ENCODE results near the gene POLD1. TPM values are rescaled to one million over a fixed set of nuclear protein-coding genes. Genes with fewer than 3 reads are reported as not detected.

The POLD1 gene
- polyA plus RNA-seq, 1 of the 3 experiments (the other 2 are of a cell fraction) = 33.6 TPM

DNA sequence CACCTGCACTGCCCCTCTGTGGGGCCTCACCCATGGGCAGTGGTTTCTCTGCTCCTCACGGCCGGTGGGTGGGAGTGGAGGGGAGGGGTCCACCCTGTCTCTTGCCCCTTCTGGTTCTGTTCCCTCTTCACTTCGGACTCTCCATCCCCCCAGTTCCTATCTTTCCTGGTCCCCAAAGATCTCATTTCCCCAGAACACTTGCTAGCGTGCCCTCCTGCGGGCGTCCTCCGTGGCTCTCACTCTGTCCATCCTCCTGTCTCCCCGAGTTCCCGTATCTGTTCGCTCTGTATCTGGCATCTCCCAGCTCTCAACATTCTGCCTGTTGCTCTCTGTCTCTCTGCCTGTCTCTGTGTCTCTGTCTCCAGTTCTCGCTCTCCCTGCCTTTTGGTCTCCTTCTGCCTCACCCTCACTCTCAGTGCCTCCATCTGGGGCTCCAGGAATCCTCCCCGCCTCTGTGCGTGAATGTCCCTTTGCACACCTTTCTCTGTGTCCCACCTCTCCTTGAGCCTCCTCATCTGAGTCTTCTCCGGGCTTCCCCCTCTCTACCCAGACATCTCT, 35.0 kb downstream of the POLD1 start (continued):
- no peak for TF ChIP-seq REST (IDR thresholded peaks at IDR 0.05; ENCODE audit: low read depth, low read length)

GRCh38 chr19:50419580-50420035, 35.5 kb downstream of the POLD1 start:
- ChIA-PET CTCF (interaction anchor here (1.0 to 5.3 kb wide), 5 partner anchors 34 to 137 kb away, joined by 3 to 22 read pairs (median 3); no protein-coding TSS in a partner anchor), POLR2A (no interaction called here)
- H3K9me3 ChIP-seq = no peaks in the 10 kb centered on the region
- no peak overlapping the region for H3K27ac ChIP-seq (ENCODE audit: low read depth in 2 of 2, low read length in 1 of 2)
- H3K9ac ChIP-seq = no peak overlapping the region
- 60% methylated on average over 6 of the region's 8 CpGs for WGBS (ENCODE audit: low lambda C conversion rate)
- DNase-seq = no peak
- peaks cover 3% of the 10 kb centered on the region for H3F3A ChIP-seq (replicated peaks; ENCODE audit: insufficient read depth)
- no peak overlapping the region for H3K4me2 ChIP-seq
- no peak overlapping the region for H3K4me3 ChIP-seq (ENCODE audit: low read depth in 2 of 2, low read length in 1 of 2)
- H3K4me1 ChIP-seq (ENCODE audit: control insufficient read depth in 1 of 2, insufficient read depth in 2 of 2, low read depth in 1 of 2, low read length in 1 of 2) = no peaks in the 10 kb centered on the region; a peak in 1 of 4 replicates
- no peak overlapping the region for H2AFZ ChIP-seq (ENCODE audit: low read depth)
- no peaks in the 10 kb centered on the region for H3K9me2 ChIP-seq
- H3K27me3 ChIP-seq (ENCODE audit: insufficient read depth) = no peaks in the 10 kb centered on the region
- H3K79me2 ChIP-seq (ENCODE audit: insufficient read depth) = no peaks in the 10 kb centered on the region
- no peaks in the 10 kb centered on the region for H3K36me3 ChIP-seq (replicated peaks in 1 of 2; ENCODE audit: control insufficient read depth in 1 of 2, insufficient read depth in 2 of 2, low read length in 1 of 2)
- no peaks in the 10 kb centered on the region for H4K20me1 ChIP-seq (ENCODE audit: insufficient read depth)
- TF ChIP-seq YY1 (IDR thresholded peaks at IDR 0.05; ENCODE audit: low read depth) (no peak), RFX5 (IDR thresholded peaks at IDR 0.05; ENCODE audit: low read length) (no peak), SMC3 (IDR thresholded peaks at IDR 0.05; ENCODE audit: low read depth, low read length) (no peak), RAD21 (IDR thresholded peaks at IDR 0.05; ENCODE audit: low read length) (no peak), MAX (IDR thresholded peaks at IDR 0.05; ENCODE audit: low read depth) (no peak), TAF1 (IDR thresholded peaks at IDR 0.05; ENCODE audit: borderline replicate concordance, low read depth, low read length) (no peak), IRF3 (IDR thresholded peaks at IDR 0.05; ENCODE audit: low read depth, low read length) (no peak), REST (IDR thresholded peaks at IDR 0.05; ENCODE audit: low read depth, low read length) (no peak), FOXJ3 (CRISPR knock-in tag; IDR thresholded peaks at IDR 0.05) (no peak), NRF1 (IDR thresholded peaks at IDR 0.05; ENCODE audit: low read depth, low read length) (no peak), CHD2 (IDR thresholded peaks at IDR 0.05; ENCODE audit: low read length, partially characterized antibody) (no peak), MXI1 (IDR thresholded peaks at IDR 0.05; ENCODE audit: low read depth, low read length) (no peak), ZBTB33 (IDR thresholded peaks at IDR 0.05; ENCODE audit: borderline replicate concordance, low read depth) (no peak), JUND (IDR thresholded peaks at IDR 0.05) (no peak), EP300 (IDR thresholded peaks at IDR 0.05; ENCODE audit: borderline replicate concordance in 1 of 2, low read depth in 1 of 2, low read length in 1 of 2) (no peak), MEF2A (IDR thresholded peaks at IDR 0.05; ENCODE audit: borderline replicate concordance, low read depth) (no peak), FOXM1 (IDR thresholded peaks at IDR 0.05; ENCODE audit: low read depth) (no peak)
- TF ChIP-seq, protein P1, sequence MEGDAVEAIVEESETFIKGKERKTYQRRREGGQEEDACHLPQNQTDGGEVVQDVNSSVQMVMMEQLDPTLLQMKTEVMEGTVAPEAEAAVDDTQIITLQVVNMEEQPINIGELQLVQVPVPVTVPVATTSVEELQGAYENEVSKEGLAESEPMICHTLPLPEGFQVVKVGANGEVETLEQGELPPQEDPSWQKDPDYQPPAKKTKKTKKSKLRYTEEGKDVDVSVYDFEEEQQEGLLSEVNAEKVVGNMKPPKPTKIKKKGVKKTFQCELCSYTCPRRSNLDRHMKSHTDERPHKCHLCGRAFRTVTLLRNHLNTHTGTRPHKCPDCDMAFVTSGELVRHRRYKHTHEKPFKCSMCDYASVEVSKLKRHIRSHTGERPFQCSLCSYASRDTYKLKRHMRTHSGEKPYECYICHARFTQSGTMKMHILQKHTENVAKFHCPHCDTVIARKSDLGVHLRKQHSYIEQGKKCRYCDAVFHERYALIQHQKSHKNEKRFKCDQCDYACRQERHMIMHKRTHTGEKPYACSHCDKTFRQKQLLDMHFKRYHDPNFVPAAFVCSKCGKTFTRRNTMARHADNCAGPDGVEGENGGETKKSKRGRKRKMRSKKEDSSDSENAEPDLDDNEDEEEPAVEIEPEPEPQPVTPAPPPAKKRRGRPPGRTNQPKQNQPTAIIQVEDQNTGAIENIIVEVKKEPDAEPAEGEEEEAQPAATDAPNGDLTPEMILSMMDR (IDR thresholded peaks at IDR 0.05) = no peak

Data from SK-N-SH (cell line).